ENCODE results near the gene NAGS.
"Not testable (repeated sequence)": the region's sequence is repeated elsewhere in the genome, so short reads cannot be mapped to it uniquely, and the experiment has no call there.

The NAGS gene

DNA sequence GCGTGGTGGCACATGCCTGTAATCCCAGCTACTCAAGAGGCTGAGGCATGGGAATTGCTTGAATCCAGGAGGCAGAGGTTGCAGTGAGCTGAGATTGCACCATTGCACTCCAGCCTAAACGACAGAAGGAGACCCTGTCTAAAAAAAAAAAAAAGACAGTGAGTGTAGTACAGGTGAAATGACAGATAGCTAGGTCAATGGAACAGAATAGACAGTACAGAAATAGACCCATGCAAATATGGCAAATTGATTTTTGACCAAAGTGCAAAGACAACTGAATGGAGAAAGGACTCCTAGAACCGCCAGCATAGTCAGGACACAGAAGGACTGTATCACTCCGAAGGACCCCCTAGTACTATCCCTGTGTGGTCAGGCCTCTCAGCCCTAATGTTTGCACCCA lies 34.1 kb upstream of the NAGS start:
- TF ChIP-seq ZFP3 (CRISPR knock-in tag; IDR thresholded peaks at IDR 0.05) (no peak), POU6F1 (CRISPR knock-in tag; IDR thresholded peaks at IDR 0.05; ENCODE audit: borderline replicate concordance, low read depth) (no peak), ZC3H10 (CRISPR knock-in tag; IDR thresholded peaks at IDR 0.05) (no peak), ARNTL (CRISPR knock-in tag; IDR thresholded peaks at IDR 0.05; ENCODE audit: borderline replicate concordance, low read depth) (no peak), ZNF8 (CRISPR knock-in tag; IDR thresholded peaks at IDR 0.05) (no peak), SNAI2 (CRISPR knock-in tag; IDR thresholded peaks at IDR 0.05) (no peak), CSDC2 (CRISPR knock-in tag; IDR thresholded peaks at IDR 0.05) (no peak), ESRRG (CRISPR knock-in tag; IDR thresholded peaks at IDR 0.05) (no peak), BACH2 (CRISPR knock-in tag; IDR thresholded peaks at IDR 0.05; ENCODE audit: borderline replicate concordance) (no peak), TCF4 (CRISPR knock-in tag; IDR thresholded peaks at IDR 0.05; ENCODE audit: borderline replicate concordance) (no peak), PPARA (CRISPR knock-in tag; IDR thresholded peaks at IDR 0.05; ENCODE audit: borderline replicate concordance) (no peak), RARB (CRISPR knock-in tag; IDR thresholded peaks at IDR 0.05) (no peak), ZFP30 (CRISPR knock-in tag; IDR thresholded peaks at IDR 0.05) (no peak), ZNF70 (CRISPR knock-in tag; IDR thresholded peaks at IDR 0.05) (no peak), ZNF565 (CRISPR knock-in tag; conservative IDR thresholded peaks at IDR 0.05; ENCODE audit: low read depth) (no peak), TOX (CRISPR knock-in tag; IDR thresholded peaks at IDR 0.05; ENCODE audit: borderline replicate concordance) (no peak), GLIS3 (CRISPR knock-in tag; IDR thresholded peaks at IDR 0.05) (no peak), ISL1 (CRISPR knock-in tag; IDR thresholded peaks at IDR 0.05) (no peak)
- TF ChIP-seq, protein P1, sequence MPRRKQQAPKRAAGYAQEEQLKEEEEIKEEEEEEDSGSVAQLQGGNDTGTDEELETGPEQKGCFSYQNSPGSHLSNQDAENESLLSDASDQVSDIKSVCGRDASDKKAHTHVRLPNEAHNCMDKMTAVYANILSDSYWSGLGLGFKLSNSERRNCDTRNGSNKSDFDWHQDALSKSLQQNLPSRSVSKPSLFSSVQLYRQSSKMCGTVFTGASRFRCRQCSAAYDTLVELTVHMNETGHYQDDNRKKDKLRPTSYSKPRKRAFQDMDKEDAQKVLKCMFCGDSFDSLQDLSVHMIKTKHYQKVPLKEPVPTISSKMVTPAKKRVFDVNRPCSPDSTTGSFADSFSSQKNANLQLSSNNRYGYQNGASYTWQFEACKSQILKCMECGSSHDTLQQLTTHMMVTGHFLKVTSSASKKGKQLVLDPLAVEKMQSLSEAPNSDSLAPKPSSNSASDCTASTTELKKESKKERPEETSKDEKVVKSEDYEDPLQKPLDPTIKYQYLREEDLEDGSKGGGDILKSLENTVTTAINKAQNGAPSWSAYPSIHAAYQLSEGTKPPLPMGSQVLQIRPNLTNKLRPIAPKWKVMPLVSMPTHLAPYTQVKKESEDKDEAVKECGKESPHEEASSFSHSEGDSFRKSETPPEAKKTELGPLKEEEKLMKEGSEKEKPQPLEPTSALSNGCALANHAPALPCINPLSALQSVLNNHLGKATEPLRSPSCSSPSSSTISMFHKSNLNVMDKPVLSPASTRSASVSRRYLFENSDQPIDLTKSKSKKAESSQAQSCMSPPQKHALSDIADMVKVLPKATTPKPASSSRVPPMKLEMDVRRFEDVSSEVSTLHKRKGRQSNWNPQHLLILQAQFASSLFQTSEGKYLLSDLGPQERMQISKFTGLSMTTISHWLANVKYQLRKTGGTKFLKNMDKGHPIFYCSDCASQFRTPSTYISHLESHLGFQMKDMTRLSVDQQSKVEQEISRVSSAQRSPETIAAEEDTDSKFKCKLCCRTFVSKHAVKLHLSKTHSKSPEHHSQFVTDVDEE (CRISPR knock-in tag; IDR thresholded peaks at IDR 0.05) = no peak
- no peak for ATAC-seq

GRCh38 chr17:43971436-43971835 lies 33.0 kb upstream of the NAGS start:
- ATAC-seq = not testable (repeated sequence)

GRCh38 chr17:43972444-43973212 lies 31.8 kb upstream of the NAGS start:
- not testable (repeated sequence) for ATAC-seq

DNA sequence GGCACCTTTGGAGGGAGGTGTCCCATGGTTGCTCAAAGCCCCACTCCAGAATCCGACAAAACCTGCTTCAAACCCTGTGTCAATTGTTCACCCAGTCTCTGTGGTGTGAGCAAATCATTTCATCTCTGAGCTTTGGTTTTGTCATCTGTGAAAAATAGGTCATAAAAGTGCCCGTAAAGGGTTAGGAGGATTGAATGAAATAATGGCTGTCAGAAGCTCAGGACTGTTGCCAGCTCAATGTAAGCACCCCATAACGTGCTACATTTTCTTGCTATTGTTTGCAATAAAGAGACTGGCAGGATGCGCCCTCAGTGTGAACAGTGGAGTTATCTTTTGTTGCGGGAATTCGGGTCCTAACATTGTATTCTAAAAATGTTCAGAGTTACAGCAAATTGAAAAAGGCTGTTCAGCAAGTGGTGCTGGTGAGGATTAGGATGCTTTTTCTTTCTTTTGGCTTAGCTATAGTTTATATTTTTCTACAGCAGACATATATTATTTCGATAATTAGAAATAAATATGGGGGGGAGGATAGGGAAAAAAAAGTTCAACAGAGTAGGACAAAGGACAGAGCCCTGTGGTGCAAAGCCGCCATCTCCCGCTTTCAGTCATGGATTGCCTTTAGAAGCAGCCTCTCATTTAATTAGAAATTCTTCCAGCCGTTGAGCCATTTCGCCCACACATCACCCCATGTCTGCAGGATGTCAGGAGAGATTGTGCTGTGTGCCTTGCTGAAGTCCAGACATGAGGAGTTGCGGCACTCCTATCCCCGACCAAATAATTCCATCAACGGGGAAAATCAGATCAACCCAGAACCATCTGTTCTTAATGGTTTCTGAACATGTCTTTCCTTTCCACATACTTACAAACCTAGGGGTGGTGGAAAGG lies 29.8 kb upstream of the NAGS start:
- ATAC-seq = peak; percentile 92
- no peak for TF ChIP-seq TOX (CRISPR knock-in tag; IDR thresholded peaks at IDR 0.05; ENCODE audit: borderline replicate concordance)
- TF ChIP-seq, protein P1 (CRISPR knock-in tag; IDR thresholded peaks at IDR 0.05) = peak; percentile 90
- no peak for TF ChIP-seq ARNTL (CRISPR knock-in tag; IDR thresholded peaks at IDR 0.05; ENCODE audit: borderline replicate concordance, low read depth)
- TF ChIP-seq CSRNP3 (CRISPR knock-in tag; IDR thresholded peaks at IDR 0.05) = no peak; the same call in 1 of the 2 replicates
- TF ChIP-seq BACH2 (CRISPR knock-in tag; IDR thresholded peaks at IDR 0.05; ENCODE audit: borderline replicate concordance) = no peak
- TF ChIP-seq TCF4 (CRISPR knock-in tag; IDR thresholded peaks at IDR 0.05; ENCODE audit: borderline replicate concordance) = peak; percentile 96
- no peak for TF ChIP-seq GLIS3 (CRISPR knock-in tag; IDR thresholded peaks at IDR 0.05)
- TF ChIP-seq ISL1 (CRISPR knock-in tag; IDR thresholded peaks at IDR 0.05) = peak; percentile 61
- TF ChIP-seq ZNF70 (CRISPR knock-in tag; IDR thresholded peaks at IDR 0.05) = no peak
- no peak for TF ChIP-seq ZFP3 (CRISPR knock-in tag; IDR thresholded peaks at IDR 0.05)
